Trophoblast cell (in vitro differentiated cells and primary cell): ENCODE data around the gene PPP1R1B.

Experiments used
- DNase-seq, 2 donors: peaks; one replicate each; pipeline ENCODE4 v3.0.0-alpha.2; 2016
- H2AFZ ChIP-seq: 2 replicates; pipeline ENCODE4 v1.6.1; 2013; ENCODE audit warnings: low read length, moderate library complexity, mild to moderate bottlenecking; ENCODE audit not compliant: insufficient read depth, poor library complexity
- H2AK5ac ChIP-seq: 2 replicates; pipeline ENCODE4 v1.6.1; 2013; ENCODE audit warnings: mild to moderate bottlenecking, low read length
- H2BK120ac ChIP-seq: 2 replicates; pipeline ENCODE4 v1.6.1; 2013; ENCODE audit warnings: low read length, mild to moderate bottlenecking, moderate library complexity; ENCODE audit not compliant: insufficient read depth, poor library complexity
- H2BK12ac ChIP-seq: 2 replicates; pipeline ENCODE4 v1.6.1; 2013; ENCODE audit warnings: mild to moderate bottlenecking, low read length, moderate library complexity
- H2BK5ac ChIP-seq: 2 replicates; pipeline ENCODE4 v1.6.1; 2013; ENCODE audit warnings: low read length, low read depth, moderate library complexity, mild to moderate bottlenecking; ENCODE audit not compliant: poor library complexity
- H3K14ac ChIP-seq: 2 replicates; pipeline ENCODE4 v1.6.1; 2013; ENCODE audit warnings: mild to moderate bottlenecking, low read length
- H3K18ac ChIP-seq: 2 replicates; pipeline ENCODE4 v1.6.1; 2013; ENCODE audit warnings: mild to moderate bottlenecking, low read length
- H3K23ac ChIP-seq: 2 replicates; pipeline ENCODE4 v1.6.1; 2013; ENCODE audit warnings: low read length
- H3K27ac ChIP-seq: 2 replicates; pipeline ENCODE4 v1.5.1; 2013; ENCODE audit warnings: low read depth, mild to moderate bottlenecking, inconsistent platforms, low read length, moderate library complexity
- H3K27me3 ChIP-seq: 2 replicates; pipeline ENCODE4 v1.6.1; 2013; ENCODE audit warnings: inconsistent platforms, mild to moderate bottlenecking, low read length, moderate library complexity; ENCODE audit not compliant: insufficient read depth
- H3K36me3 ChIP-seq, 2 experiments: 1 replicate in 1 of 2; 2 replicates in 1 of 2; pipeline ENCODE4 v1.6.1; 2013; ENCODE audit warnings: low read length in 2 of 2, mild to moderate bottlenecking in 2 of 2, moderate library complexity in 1 of 2; ENCODE audit not compliant: insufficient read depth in 2 of 2, control insufficient read depth in 1 of 2
- H3K4ac ChIP-seq: 2 replicates; pipeline ENCODE4 v1.6.1; 2013; ENCODE audit warnings: low read depth, mild to moderate bottlenecking, low read length, moderate library complexity
- H3K4me1 ChIP-seq, 2 experiments: 1 replicate in 1 of 2; 2 replicates in 1 of 2; pipeline ENCODE4 v1.6.1; 2013; ENCODE audit warnings: low read length in 2 of 2, mild to moderate bottlenecking in 2 of 2, moderate library complexity in 1 of 2; ENCODE audit not compliant: insufficient read depth in 2 of 2, control insufficient read depth in 1 of 2
- H3K4me2 ChIP-seq: 2 replicates; pipeline ENCODE4 v1.6.1; 2013; ENCODE audit warnings: inconsistent platforms, mild to moderate bottlenecking, low read length, moderate library complexity
- H3K4me3 ChIP-seq: 2 replicates; pipeline ENCODE4 v1.5.1; 2013; ENCODE audit warnings: mild to moderate bottlenecking, low read depth, low read length, inconsistent platforms
- H3K79me1 ChIP-seq: one replicate; pipeline ENCODE4 v1.6.1; 2013; ENCODE audit warnings: low read length
- H3K79me2 ChIP-seq: 2 replicates; pipeline ENCODE4 v1.6.1; 2013; ENCODE audit warnings: low read length, mild to moderate bottlenecking; ENCODE audit not compliant: control insufficient read depth, insufficient read depth, poor library complexity
- H3K9ac ChIP-seq: 2 replicates; pipeline ENCODE4 v1.6.1; 2013; ENCODE audit warnings: mild to moderate bottlenecking, low read length
- H3K9me3 ChIP-seq: 2 replicates; pipeline ENCODE4 v1.6.1; 2013; ENCODE audit warnings: low read depth, mild to moderate bottlenecking, control low read depth, inconsistent platforms, low read length; ENCODE audit not compliant: insufficient read depth
- H4K12ac ChIP-seq: 2 replicates; pipeline ENCODE4 v1.6.1; 2013; ENCODE audit warnings: low read depth, mild to moderate bottlenecking, low read length, moderate library complexity
- H4K8ac ChIP-seq: 2 replicates; pipeline ENCODE4 v1.6.1; 2013; ENCODE audit warnings: low read depth, mild to moderate bottlenecking, low read length, moderate library complexity
- H4K91ac ChIP-seq: one replicate; pipeline ENCODE4 v1.6.1; 2013; ENCODE audit warnings: low read depth, mild to moderate bottlenecking, low read length, moderate library complexity
- WGBS: extraction: QIAGEN DNeasy Blood & Tissue Kit; methylation state at CpG from one replicate; pipeline ENCODE4 v1.1.7; 2013; ENCODE audit warnings: missing lambda C conversion rate; ENCODE audit not compliant: insufficient read length, insufficient coverage; ENCODE audit errors: extremely low coverage; 5-methylcytosine and 5-hydroxymethylcytosine counted together

The PPP1R1B gene

DNA sequence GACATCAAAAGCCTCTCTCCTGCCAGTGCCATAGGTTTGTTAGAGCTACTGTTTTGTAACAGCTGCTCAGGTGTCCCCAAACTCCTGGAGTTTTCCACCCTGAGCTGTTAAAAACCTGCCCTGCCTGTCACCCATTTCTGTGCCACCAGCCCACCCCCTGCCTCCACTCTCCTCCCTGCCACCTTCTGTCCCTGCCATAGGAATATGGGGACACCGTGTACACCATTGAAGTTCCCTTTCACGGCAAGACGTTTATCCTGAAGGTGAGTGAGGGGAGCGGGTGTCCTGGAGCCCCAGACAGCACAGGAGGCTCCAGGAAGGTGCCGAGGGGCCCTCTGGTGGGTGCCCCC is 33.2 kb downstream of the PPP1R1B start:
- no peak overlapping the region for H4K8ac ChIP-seq
- no peak overlapping the region for H3K4me2 ChIP-seq
- H3K18ac ChIP-seq = no peak overlapping the region
- peaks cover 30 to 50% of the 10 kb centered on the region in 2 experiments for H3K36me3 ChIP-seq
- H3K79me1 ChIP-seq = no peaks in the 10 kb centered on the region
- no peaks in the 10 kb centered on the region for H3K27me3 ChIP-seq
- H3K4me3 ChIP-seq = no peak overlapping the region
- H3K9me3 ChIP-seq = peaks cover 1% of the 10 kb centered on the region
- WGBS = no CpG with 5 or more reads among the region's 5 CpGs
- H3K4me1 ChIP-seq = peaks cover 5 to 6% of the 10 kb centered on the region in 2 experiments
- no peak overlapping the region for H3K27ac ChIP-seq
- H2BK12ac ChIP-seq = no peak overlapping the region
- H2AK5ac ChIP-seq = no peak overlapping the region
- no peak overlapping the region for H3K4ac ChIP-seq
- H4K12ac ChIP-seq = no peak overlapping the region
- H3K9ac ChIP-seq = no peak overlapping the region
- no peak overlapping the region for H3K14ac ChIP-seq
- H2BK120ac ChIP-seq = no peak overlapping the region
- DNase-seq = no peak
- H4K91ac ChIP-seq = no peak overlapping the region
- H3K79me2 ChIP-seq = no peaks in the 10 kb centered on the region
- no peak overlapping the region for H2BK5ac ChIP-seq
- no peak overlapping the region for H2AFZ ChIP-seq
- no peak overlapping the region for H3K23ac ChIP-seq

DNA sequence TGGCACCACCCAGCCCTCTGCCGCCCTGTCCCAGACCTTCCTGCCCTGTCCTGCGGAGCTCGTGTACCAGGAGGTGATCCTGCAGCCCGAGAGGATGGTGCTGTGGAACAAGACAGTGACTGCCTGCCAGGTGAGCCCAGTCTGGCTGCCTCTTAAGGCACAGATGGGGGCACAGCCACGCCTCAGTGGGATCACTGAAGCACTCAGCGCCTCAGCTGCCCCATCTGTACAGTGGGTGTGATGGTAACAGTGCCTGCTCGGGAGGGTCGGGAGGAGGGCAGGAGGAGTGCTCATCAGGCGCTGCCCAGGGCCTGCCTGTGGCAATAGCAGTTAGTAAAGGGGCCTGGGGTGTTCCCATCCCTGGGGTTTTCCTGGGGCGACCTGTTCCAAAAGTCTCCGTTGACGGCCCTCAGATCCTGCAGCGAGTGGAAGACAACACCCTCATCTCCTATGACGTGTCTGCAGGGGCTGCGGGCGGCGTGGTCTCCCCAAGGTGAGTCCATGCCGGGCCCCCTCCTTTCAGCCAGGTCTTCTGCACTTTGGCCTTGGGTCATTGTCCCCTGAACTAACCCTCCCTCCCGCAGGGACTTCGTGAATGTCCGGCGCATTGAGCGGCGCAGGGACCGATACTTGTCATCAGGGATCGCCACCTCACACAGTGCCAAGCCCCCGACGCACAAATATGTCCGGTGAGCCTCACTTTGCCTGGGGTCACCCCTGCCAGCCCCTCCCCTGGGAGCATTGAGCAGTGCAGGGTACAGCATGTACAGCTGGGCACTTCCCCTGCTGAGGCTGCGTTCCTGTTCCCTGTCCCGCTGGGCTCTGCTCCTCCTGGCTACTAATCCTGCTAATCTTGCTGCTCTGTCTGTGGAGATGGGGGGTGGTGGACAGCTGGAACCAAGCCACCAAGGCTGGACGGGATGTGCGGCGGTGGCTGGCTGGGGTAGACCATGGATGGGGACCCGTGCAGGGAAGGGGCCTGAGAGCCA is 33.9 kb downstream of the PPP1R1B start:
- no peak overlapping the region for H3K4me3 ChIP-seq
- H3K36me3 ChIP-seq = peaks cover 30 to 50% of the 10 kb centered on the region in 2 experiments
- H3K79me1 ChIP-seq = no peaks in the 10 kb centered on the region
- H3K9ac ChIP-seq = no peak overlapping the region
- peaks cover 1% of the 10 kb centered on the region for H3K9me3 ChIP-seq
- H4K91ac ChIP-seq = no peak overlapping the region
- H3K14ac ChIP-seq = no peak overlapping the region
- H2BK120ac ChIP-seq = no peak overlapping the region
- no peak overlapping the region for H4K12ac ChIP-seq
- peaks cover 5 to 6% of the 10 kb centered on the region in 2 experiments for H3K4me1 ChIP-seq
- no peak overlapping the region for H3K23ac ChIP-seq
- no peak overlapping the region for H2BK12ac ChIP-seq
- WGBS = no CpG with 5 or more reads among the region's 35 CpGs
- no peak overlapping the region for H3K27ac ChIP-seq
- no peak overlapping the region for H4K8ac ChIP-seq
- no peak overlapping the region for H2AK5ac ChIP-seq
- no peaks in the 10 kb centered on the region for H3K79me2 ChIP-seq
- no peak for DNase-seq
- H2BK5ac ChIP-seq = no peak overlapping the region
- no peak overlapping the region for H3K18ac ChIP-seq
- H3K4ac ChIP-seq = no peak overlapping the region
- H2AFZ ChIP-seq = no peak overlapping the region
- no peaks in the 10 kb centered on the region for H3K27me3 ChIP-seq
- H3K4me2 ChIP-seq = no peak overlapping the region

DNA sequence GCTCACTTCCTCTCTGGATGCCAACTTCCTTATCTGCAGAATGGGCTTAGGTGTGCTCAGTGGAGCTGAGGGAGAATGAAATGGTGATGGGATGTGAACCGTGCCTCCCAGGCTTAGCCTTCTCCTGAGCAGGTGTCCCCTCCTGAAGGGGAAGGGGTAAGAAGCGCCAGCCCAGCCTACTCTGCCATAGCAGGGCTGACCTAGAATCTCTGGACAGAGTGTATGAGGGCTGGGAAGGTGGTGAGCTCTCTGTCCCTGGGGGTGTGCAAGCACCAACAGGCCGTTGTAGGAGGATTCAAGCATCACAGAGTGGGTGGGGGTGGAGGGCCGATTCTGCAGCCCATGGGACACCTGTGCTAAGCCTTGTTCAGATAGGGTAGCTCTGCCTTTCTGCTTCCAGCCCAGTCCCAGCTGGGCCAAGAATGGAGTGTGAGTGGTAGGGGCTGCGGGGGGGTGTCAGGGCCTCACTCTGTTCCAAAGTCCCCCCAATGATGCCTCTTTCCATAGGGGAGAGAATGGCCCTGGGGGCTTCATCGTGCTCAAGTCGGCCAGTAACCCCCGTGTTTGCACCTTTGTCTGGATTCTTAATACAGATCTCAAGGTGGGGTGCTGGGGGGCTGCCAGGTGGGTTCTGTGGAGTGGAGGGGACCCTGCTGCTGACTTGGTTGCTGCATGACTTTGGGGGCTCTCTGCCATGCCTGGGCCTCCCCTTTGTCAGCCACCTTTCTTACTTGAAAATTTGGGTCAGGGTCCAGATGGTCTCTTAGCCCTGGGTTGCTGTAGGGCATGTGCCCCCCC is 35.2 kb downstream of the PPP1R1B start:
- H4K8ac ChIP-seq = no peak overlapping the region
- H3K79me2 ChIP-seq = no peaks in the 10 kb centered on the region
- H2BK12ac ChIP-seq = no peak overlapping the region
- H2BK120ac ChIP-seq = no peak overlapping the region
- H3K18ac ChIP-seq = no peak overlapping the region
- H2AFZ ChIP-seq = no peak overlapping the region
- H4K12ac ChIP-seq = no peak overlapping the region
- no peak overlapping the region for H3K4me3 ChIP-seq
- no peaks in the 10 kb centered on the region for H3K79me1 ChIP-seq
- H4K91ac ChIP-seq = no peak overlapping the region
- H3K4me1 ChIP-seq = peaks cover 6 to 7% of the 10 kb centered on the region in 2 experiments
- H3K9me3 ChIP-seq = peaks cover 1% of the 10 kb centered on the region
- H3K27me3 ChIP-seq = peaks cover 6% of the 10 kb centered on the region
- no peak overlapping the region for H3K27ac ChIP-seq
- H3K23ac ChIP-seq = no peak overlapping the region
- no peak overlapping the region for H3K9ac ChIP-seq
- no peak overlapping the region for H2BK5ac ChIP-seq
- no peak overlapping the region for H3K4ac ChIP-seq
- peaks cover 30 to 42% of the 10 kb centered on the region in 2 experiments for H3K36me3 ChIP-seq
- DNase-seq = no peak
- no peak overlapping the region for H3K14ac ChIP-seq
- no peak overlapping the region for H2AK5ac ChIP-seq
- WGBS = no CpG with 5 or more reads among the region's 8 CpGs
- no peak overlapping the region for H3K4me2 ChIP-seq

DNA sequence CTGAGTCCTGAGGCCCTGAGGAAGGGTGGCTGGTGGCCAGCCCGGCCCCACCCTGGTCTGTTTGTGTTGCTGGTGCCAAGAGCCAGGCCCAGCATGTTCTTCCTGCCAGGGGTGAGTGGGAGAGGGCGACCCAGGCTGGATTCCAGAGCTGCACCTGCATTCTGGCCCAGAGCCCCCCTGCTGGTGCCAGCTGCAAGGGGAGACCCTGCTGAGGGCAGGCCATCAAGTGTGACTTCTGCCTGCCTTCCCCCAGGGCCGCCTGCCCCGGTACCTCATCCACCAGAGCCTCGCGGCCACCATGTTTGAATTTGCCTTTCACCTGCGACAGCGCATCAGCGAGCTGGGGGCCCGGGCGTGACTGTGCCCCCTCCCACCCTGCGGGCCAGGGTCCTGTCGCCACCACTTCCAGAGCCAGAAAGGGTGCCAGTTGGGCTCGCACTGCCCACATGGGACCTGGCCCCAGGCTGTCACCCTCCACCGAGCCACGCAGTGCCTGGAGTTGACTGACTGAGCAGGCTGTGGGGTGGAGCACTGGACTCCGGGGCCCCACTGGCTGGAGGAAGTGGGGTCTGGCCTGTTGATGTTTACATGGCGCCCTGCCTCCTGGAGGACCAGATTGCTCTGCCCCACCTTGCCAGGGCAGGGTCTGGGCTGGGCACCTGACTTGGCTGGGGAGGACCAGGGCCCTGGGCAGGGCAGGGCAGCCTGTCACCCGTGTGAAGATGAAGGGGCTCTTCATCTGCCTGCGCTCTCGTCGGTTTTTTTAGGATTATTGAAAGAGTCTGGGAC is 36.0 kb downstream of the PPP1R1B start:
- H3K9ac ChIP-seq = no peak overlapping the region
- peaks cover 11 to 14% of the 10 kb centered on the region in 2 experiments for H3K4me1 ChIP-seq
- DNase-seq = no peak
- peaks cover 1% of the 10 kb centered on the region for H3K9me3 ChIP-seq
- no peak overlapping the region for H2BK120ac ChIP-seq
- H3K23ac ChIP-seq = no peak overlapping the region
- no peak overlapping the region for H3K4ac ChIP-seq
- no peak overlapping the region for H2BK5ac ChIP-seq
- no peaks in the 10 kb centered on the region for H3K79me1 ChIP-seq
- no peak overlapping the region for H4K8ac ChIP-seq
- WGBS = no CpG with 5 or more reads among the region's 22 CpGs
- H3K18ac ChIP-seq = no peak overlapping the region
- H2AK5ac ChIP-seq = no peak overlapping the region
- H3K4me3 ChIP-seq = no peak overlapping the region
- peaks cover 27 to 41% of the 10 kb centered on the region in 2 experiments for H3K36me3 ChIP-seq
- peaks cover 11% of the 10 kb centered on the region for H3K27me3 ChIP-seq
- H3K27ac ChIP-seq = no peak overlapping the region
- H2AFZ ChIP-seq = no peak overlapping the region
- no peak overlapping the region for H3K14ac ChIP-seq
- H4K91ac ChIP-seq = no peak overlapping the region
- no peak overlapping the region for H3K4me2 ChIP-seq
- H3K79me2 ChIP-seq = no peaks in the 10 kb centered on the region
- H2BK12ac ChIP-seq = no peak overlapping the region
- H4K12ac ChIP-seq = no peak overlapping the region
